ENCODE data around the gene ARL16. TPM values are rescaled to one million over a fixed set of nuclear protein-coding genes. Genes with fewer than 3 reads are reported as not detected.

Gene ARL16
- polyA plus RNA-seq, 1 donor from 2014 or later: 156 TPM

DNA sequence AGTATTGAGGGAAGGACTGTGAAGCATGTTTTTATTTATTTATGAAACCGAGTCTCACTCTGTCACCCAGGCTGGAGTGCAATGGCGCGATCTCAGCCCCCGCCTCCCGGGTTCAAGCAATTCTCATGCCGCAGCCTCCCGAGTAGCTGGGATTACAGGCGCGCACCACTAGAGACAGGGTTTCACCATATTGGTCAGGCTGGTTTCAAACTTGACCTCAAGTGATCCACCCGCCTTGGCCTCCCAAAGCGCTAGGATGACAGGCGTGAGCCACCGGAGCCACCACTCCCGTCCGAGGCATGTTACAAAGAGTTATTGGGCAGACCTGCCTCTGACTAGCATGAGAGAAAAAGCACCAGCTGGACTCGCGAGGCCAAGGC, 22.6 kb upstream of the ARL16 start:
- no peak for TF ChIP-seq EP300 (conservative IDR thresholded peaks at IDR 0.05; ENCODE audit: poor library complexity, severe bottlenecking)
- no peak for TF ChIP-seq CTCF (IDR thresholded peaks at IDR 0.05; ENCODE audit: poor library complexity, severe bottlenecking)
- no peak for TF ChIP-seq REST (IDR thresholded peaks at IDR 0.05; ENCODE audit: borderline replicate concordance)
- TF ChIP-seq POLR2AphosphoS5 (IDR thresholded peaks at IDR 0.05): no peak
- no peak for TF ChIP-seq MXI1 (conservative IDR thresholded peaks at IDR 0.05; ENCODE audit: poor library complexity, severe bottlenecking)
- no peak for TF ChIP-seq TAF1 (IDR thresholded peaks at IDR 0.05; ENCODE audit: low read depth)
- no peak for TF ChIP-seq SMC3 (conservative IDR thresholded peaks at IDR 0.05; ENCODE audit: poor library complexity)
- no peak for TF ChIP-seq EZH2 (IDR thresholded peaks at IDR 0.05; ENCODE audit: borderline replicate concordance, insufficient read depth, low read length, poor library complexity, severe bottlenecking)
- no peak for TF ChIP-seq RAD21 (conservative IDR thresholded peaks at IDR 0.05)
- Histone ChIP-seq H3K9ac (ENCODE audit: low read length) (no peak overlapping the region), H3K79me2 (replicated peaks; ENCODE audit: insufficient read depth, low read length) (peaks cover 25% of the 10 kb centered on the region), H3F3A (ENCODE audit: insufficient read depth, low read length, poor library complexity, severe bottlenecking) (no peaks in the 10 kb centered on the region), H4K20me1 (ENCODE audit: insufficient read depth) (no peaks in the 10 kb centered on the region), H3K9me3 (ENCODE audit: low read length) (no peaks in the 10 kb centered on the region), H3K27me3 (ENCODE audit: insufficient read depth, low read depth, low read length) (peaks cover 7% of the 10 kb centered on the region), H3K4me3 (ENCODE audit: low read length) (no peak overlapping the region), H3K36me3 (ENCODE audit: insufficient read depth, low read length) (no peaks in the 10 kb centered on the region), H2AFZ (ENCODE audit: low read depth, low read length) (no peak overlapping the region), H3K4me2 (ENCODE audit: low read length) (no peak overlapping the region), H3K27ac (ENCODE audit: low read length) (no peak overlapping the region), H3K9me2 (ENCODE audit: insufficient read depth, low read length) (no peaks in the 10 kb centered on the region)

GRCh38 chr17:81705518-81706231, 22.1 kb upstream of the ARL16 start:
- Histone ChIP-seq H3K79me2 (replicated peaks; ENCODE audit: insufficient read depth, low read length) (peaks cover 25% of the 10 kb centered on the region), H3K27ac (ENCODE audit: low read length) (no peak overlapping the region), H3F3A (ENCODE audit: insufficient read depth, low read length, poor library complexity, severe bottlenecking) (no peaks in the 10 kb centered on the region), H3K4me3 (ENCODE audit: low read length) (no peak overlapping the region), H3K4me2 (ENCODE audit: low read length) (no peak overlapping the region), H2AFZ (ENCODE audit: low read depth, low read length) (no peak overlapping the region), H3K9me2 (ENCODE audit: insufficient read depth, low read length) (no peaks in the 10 kb centered on the region), H3K9me3 (ENCODE audit: low read length) (no peaks in the 10 kb centered on the region), H3K36me3 (ENCODE audit: insufficient read depth, low read length) (no peaks in the 10 kb centered on the region), H3K9ac (ENCODE audit: low read length) (no peak overlapping the region), H3K27me3 (ENCODE audit: insufficient read depth, low read depth, low read length) (peaks cover 2% of the 10 kb centered on the region), H4K20me1 (ENCODE audit: insufficient read depth) (no peaks in the 10 kb centered on the region)
- TF ChIP-seq EP300 (conservative IDR thresholded peaks at IDR 0.05; ENCODE audit: poor library complexity, severe bottlenecking) (no peak), CTCF (IDR thresholded peaks at IDR 0.05; ENCODE audit: poor library complexity, severe bottlenecking) (no peak), MXI1 (conservative IDR thresholded peaks at IDR 0.05; ENCODE audit: poor library complexity, severe bottlenecking) (no peak), TAF1 (IDR thresholded peaks at IDR 0.05; ENCODE audit: low read depth) (no peak), EZH2 (IDR thresholded peaks at IDR 0.05; ENCODE audit: borderline replicate concordance, insufficient read depth, low read length, poor library complexity, severe bottlenecking) (no peak), POLR2AphosphoS5 (IDR thresholded peaks at IDR 0.05) (no peak), SMC3 (conservative IDR thresholded peaks at IDR 0.05; ENCODE audit: poor library complexity) (no peak), RAD21 (conservative IDR thresholded peaks at IDR 0.05) (no peak), REST (IDR thresholded peaks at IDR 0.05; ENCODE audit: borderline replicate concordance) (no peak)

Measured in neural cell (in vitro differentiated cells).